ENCODE measurements around the gene CUEDC2.

CUEDC2 gene

DNA sequence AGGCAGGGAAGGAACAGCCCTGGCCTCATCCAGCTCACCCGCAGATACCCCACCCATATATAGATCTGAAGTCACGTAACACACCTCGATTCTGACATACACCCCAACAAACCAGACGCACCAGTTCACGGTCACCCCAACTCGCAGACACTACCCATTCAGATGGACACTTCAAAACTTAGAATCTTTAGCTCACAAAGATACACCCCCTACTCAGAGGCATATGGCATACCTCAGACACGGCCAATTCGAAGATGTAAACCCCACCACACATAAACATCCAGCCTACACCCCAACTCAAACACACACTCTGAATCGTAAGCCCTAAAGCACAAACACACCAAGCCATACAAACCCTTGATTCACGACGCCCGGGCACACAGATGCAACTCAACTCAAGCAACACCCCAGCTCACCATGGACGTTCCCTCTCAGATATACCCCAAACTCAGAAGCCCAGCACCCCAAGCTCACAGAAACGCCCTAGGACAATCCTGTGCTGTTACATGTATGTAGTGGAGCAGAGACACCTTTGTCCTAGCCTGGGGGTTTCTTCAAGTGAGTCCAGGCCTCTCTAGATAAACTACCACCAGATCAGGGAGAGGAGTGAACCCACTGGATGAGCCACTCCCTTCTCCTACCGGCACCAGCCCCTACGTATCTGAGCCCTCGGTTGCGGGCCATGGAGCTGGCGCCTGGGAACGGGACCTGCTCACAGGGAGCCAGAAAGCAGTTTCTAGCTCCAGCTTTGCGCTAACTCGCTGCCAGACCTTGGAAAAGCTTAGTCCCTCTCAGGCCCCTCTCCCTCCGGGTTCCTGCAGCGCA, 22.6 kb downstream of the CUEDC2 start:
- no peak for DNase-seq (ENCODE audit: low read depth)
- TF ChIP-seq, protein P1, sequence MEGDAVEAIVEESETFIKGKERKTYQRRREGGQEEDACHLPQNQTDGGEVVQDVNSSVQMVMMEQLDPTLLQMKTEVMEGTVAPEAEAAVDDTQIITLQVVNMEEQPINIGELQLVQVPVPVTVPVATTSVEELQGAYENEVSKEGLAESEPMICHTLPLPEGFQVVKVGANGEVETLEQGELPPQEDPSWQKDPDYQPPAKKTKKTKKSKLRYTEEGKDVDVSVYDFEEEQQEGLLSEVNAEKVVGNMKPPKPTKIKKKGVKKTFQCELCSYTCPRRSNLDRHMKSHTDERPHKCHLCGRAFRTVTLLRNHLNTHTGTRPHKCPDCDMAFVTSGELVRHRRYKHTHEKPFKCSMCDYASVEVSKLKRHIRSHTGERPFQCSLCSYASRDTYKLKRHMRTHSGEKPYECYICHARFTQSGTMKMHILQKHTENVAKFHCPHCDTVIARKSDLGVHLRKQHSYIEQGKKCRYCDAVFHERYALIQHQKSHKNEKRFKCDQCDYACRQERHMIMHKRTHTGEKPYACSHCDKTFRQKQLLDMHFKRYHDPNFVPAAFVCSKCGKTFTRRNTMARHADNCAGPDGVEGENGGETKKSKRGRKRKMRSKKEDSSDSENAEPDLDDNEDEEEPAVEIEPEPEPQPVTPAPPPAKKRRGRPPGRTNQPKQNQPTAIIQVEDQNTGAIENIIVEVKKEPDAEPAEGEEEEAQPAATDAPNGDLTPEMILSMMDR (IDR thresholded peaks at IDR 0.05; ENCODE audit: low read length, missing control alignments): no peak
- H3K4me3 ChIP-seq (replicated peaks; ENCODE audit: low read depth, low read length): peak overlapping the region; percentile 46

DNA sequence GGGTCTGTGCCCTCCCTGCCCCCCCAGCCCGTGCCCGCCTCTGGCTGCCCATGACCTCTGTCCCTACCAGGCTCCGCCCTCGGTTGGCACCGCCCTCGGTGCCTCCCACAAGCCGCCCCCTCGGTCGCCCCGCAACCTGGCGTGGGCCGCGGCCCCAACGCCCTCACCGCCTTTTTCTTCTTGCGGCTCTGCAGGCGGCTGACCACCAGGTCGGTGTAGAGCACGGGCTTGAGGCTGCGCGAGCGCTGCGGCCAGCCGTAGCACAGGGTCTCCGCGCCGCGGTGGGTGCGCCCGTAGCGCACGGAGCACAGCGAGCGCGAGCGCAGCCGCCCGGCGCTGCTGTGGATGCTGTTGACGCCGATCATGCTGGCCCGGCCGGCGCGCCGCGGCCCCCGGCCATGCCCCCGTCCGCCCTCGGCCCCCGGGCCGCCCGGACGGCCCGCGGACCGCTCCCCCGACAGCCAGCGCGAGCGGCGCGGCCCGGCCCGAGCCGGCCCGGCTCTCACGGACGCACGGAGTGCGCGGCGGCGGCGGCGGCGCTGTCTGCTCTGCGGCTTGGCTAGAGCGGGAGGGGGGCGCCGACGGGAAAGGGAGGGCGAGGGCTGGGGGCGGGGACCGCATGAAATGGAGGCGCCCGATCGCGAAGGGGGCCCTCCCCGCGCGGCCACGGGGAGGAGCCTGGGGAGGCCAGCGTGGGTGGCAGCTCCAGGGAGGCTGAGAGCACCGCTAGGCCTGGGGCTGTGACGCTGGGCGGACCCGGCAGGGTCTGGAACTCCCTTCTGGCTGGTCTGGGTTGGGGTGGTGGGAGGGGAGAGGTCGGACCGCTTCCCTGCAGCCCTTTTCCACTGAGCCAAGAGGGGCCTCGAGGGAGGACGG, 23.4 kb downstream of the CUEDC2 start:
- DNase-seq (ENCODE audit: low read depth): peak; percentile 42
- peak overlapping the region; percentile 44 for H3K4me3 ChIP-seq (replicated peaks; ENCODE audit: low read depth, low read length)
- TF ChIP-seq, protein P1 (IDR thresholded peaks at IDR 0.05; ENCODE audit: low read length, missing control alignments): no peak

DNA sequence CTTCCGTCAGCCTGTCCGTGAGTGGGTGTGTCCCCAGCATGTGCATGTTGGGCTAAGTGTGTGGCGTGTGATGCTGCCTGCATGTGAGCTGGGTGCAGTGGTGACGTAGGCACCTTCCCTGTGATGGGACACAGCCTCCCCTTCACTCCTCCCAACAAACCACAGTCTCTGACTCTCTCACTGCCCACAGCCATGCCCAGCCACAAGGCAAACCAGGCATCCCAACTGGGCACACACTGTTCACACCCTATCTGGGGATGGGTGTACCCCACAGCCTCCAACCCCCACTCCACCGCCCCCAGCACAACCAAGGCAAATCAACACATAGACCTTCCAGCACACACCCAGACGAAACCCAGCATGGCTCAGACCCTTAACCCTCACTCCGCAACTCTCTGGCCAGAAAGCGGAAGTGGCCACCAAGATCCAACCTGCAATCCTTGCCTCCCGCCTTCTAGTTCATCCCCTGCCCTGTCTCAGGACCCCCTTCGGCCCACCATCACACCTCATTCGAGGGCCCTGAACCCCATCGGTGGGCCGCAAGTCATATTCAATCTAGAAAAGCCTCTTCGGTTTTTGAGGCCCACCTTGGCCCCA, 24.1 kb downstream of the CUEDC2 start:
- DNase-seq (ENCODE audit: low read depth): no peak
- H3K4me3 ChIP-seq (replicated peaks; ENCODE audit: low read depth, low read length): peak overlapping the region; percentile 44
- TF ChIP-seq, protein P1 (IDR thresholded peaks at IDR 0.05; ENCODE audit: low read length, missing control alignments): no peak

DNA sequence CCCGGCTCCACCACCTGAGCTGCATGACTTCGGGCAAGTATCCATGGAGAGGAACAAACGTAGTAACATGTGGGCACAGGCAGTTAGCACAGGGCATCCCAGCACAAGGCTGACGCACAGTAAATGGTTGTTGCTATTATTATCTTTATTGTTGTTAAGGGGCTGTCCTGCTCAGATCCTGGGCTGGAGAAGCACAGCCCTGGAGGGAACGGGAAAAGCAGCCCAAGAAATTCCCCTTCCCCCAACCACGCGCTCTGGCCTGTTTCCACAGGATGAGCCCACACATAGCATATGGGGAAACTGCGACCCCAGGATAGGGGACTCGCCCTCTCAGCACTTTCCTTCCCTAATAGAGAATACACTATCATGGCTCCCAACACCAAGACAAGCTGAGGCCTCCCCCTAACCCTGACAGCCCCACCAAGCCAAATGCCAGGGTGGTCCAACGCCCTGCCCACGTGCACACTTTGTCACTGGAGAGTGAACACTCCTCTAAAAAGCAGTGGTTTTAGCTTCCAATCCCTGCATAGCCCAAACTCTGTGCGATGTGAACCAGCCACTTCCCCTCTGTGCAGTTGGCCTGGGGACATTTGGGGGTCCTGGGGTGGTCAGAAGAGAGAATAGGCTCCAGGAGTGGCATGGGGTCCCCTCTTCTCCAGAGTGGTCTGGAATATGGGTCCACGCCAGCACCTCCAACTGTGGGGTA, 24.8 kb downstream of the CUEDC2 start:
- no peak overlapping the region for H3K4me3 ChIP-seq (replicated peaks; ENCODE audit: low read depth, low read length)
- no peak for DNase-seq (ENCODE audit: low read depth)
- TF ChIP-seq, protein P1 (IDR thresholded peaks at IDR 0.05; ENCODE audit: low read length, missing control alignments): no peak

DNA sequence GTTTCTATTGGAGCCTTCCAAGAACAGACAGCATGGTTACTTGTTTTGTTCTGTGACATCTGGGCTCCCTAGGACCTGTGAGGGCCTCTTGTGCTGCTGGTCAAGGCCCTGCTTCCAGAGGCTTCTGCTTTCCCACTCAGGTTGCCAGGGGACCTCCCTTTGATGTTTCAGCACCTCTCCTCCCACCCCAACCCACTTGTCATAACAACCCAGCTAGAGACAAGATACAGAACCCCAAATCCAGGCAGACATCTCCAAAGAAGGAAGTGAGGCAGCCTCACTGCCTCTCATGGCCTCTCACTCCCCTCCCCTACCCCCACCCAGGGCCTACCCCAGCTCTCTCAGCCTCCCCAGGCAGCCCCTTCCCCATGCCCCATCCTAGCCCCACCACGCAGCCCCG, 25.6 kb downstream of the CUEDC2 start:
- DNase-seq (ENCODE audit: low read depth): no peak
- TF ChIP-seq, protein P1 (IDR thresholded peaks at IDR 0.05; ENCODE audit: low read length, missing control alignments): no peak
- H3K4me3 ChIP-seq (replicated peaks; ENCODE audit: low read depth, low read length): no peak overlapping the region

DNA sequence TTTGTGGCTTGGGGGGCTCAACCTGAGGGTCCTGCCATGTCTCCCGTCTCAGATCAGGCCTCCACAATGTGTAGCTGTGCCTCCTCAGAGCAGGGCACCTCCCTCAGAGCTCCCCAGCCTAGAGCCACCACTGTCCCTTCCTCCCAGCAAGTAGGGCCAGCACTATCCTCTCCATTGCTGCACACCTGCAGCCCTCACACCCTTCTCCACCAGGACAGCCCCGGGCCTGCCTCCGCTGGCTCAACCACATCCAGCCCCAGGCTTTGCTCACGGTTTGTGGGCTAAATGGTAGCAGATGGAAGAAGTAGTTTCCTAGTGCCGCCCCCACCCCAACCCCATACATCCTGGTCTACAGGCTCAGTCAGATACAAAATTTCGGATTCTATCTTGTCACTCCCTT, 26.7 kb downstream of the CUEDC2 start:
- H3K4me3 ChIP-seq (replicated peaks; ENCODE audit: low read depth, low read length): no peak overlapping the region
- no peak for DNase-seq (ENCODE audit: low read depth)
- TF ChIP-seq, protein P1 (IDR thresholded peaks at IDR 0.05; ENCODE audit: low read length, missing control alignments): no peak

Measured in fibroblast of pulmonary artery (primary cell).